GM04504 (cell line): ENCODE results near the gene NARS2.
"Not testable (repeated sequence)": the region's sequence is repeated elsewhere in the genome, so short reads cannot be mapped to it uniquely, and the experiment has no call there.

Experiments used
- DNase-seq: peaks from one replicate; pipeline ENCODE4 v3.0.0-alpha.2; 2012; ENCODE audit warnings: low read depth

The NARS2 gene

DNA sequence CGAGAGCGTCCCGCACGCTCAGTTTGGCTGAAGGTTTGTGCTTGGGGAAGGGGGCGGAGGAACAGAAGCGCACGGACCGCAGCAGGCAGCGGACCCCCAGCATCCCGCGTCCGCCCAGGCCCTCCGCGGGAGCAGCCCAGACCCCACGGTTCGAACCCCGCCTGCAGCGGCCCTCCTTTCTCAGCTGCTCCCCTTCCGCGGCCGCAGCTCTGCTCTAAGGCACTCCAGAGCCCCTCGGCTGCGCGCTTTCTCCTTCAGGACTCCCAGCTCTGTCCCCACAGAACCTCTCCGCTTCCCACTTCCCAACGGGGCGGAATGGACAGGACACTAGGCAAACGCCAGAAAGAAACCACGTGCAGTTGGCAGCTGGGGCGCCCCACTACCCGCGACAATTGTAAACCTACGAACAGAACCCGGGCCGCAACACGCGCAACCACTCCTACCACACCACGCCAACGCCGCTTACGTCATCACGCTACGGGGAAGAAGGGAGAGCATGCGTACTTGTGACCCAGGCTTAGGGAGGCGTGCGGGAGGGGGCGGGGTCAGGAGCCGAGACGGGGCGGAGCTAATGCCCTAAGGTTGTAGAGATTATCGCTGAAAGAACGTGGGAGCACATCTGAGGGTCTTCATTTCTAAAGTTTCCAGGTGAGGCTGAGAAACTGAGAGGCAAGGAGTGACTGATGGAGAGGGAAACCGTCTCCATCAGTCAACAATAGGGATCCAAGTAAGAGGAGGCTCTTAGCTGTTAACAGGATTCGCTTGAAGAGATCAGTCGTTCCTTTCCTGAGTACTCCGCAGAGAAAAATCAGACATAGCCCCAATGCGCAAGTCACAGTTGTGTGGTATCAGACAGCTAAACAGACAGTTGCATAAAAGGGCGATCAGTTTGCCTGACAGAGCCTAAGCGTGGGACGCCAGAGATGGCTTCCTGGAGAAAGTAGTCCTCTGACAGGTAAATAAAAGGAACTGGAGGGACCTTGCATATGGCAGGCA, at the start of gene NARS2:
Gene NARS2 (minus strand): TSS at position 479 of the 996 bp plus-strand sequence. CDS start 376 bp downstream, at position 103.
- peak; percentile 91 for DNase-seq

GRCh38 chr11:78622666-78623065, 48.0 kb upstream of the NARS2 start:
- DNase-seq: no peak

- DNase-seq: no peak
These were observed 45.5 kb upstream of the NARS2 start for GRCh38 chr11:78620159-78620558.

GRCh38 chr11:78615724-78616123, 41.1 kb upstream of the NARS2 start:
- DNase-seq: no peak

DNA sequence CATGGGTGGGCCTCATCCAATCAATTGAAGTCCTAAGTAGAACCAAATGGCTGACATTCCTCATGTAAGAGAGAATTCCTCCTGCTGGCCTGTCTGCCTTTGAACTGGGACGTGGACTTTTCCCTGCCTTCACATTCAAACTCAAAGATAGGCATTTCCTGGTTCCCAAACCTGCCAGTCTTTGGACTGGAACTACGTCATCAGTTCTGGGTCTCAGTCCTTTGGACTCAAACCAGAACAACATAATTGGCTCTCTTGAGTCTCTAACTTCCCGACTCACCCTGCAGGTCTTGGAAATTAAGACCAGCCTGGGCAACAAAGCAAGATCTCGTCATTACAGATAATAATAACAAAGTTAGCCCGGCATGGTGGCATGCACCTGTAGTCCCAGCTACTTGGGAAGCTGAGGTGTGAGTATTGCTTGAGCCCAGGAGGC, 38.7 kb upstream of the NARS2 start:
- no peak for DNase-seq

DNA sequence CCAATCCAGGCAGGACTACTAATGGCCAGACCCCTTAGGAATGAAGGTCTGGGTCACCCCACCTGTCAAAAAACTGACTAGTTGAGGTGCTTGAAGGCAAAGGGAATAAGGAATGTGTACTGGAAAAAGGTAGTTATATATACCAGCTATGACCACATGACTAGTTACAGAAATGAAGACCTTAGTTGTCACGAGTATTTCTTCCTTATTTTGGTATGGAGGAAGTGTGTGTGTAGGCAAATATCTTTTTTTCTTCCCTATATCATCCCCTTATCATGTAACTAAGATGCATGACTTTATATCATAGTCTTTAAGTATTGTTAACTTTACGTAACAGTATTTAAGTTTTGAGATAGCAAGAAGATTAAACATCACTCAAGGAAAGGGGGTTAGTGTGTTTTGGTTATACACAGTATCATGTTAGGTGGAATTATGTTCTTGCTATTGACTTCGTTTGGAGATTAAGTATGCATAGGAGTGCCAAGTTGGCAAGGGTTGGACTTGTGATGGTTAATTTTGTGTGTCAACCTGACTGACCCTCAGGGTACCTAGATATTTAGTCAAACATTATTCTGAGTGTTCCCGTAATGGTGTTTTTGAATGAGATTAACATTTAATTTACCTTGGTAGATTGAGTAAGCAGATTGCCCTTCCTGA, 38.2 kb upstream of the NARS2 start:
- no peak for DNase-seq

GRCh38 chr11:78609321-78609720, 34.7 kb upstream of the NARS2 start:
- not testable (repeated sequence) for DNase-seq

- no peak for DNase-seq
These were observed 33.0 kb upstream of the NARS2 start for GRCh38 chr11:78607696-78608095.

DNA sequence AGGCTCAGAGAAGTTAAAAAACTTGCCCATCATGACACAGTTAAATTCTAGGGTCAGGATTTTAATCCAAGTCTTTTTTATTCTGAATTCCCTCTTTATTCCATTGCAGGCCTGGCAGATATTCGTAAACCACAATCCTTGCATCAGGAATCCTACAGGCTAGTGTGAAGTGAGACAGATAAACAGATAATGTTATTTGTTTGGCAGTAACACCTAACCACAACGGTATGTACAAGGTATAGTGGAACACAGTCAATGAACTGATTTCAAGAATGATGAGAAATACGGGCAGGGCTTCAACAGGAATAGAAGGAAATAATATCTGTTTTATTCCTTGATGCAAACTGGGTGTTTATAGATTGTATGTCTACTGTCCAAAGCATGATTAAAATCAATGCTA, 32.0 kb upstream of the NARS2 start:
- DNase-seq: no peak

DNA sequence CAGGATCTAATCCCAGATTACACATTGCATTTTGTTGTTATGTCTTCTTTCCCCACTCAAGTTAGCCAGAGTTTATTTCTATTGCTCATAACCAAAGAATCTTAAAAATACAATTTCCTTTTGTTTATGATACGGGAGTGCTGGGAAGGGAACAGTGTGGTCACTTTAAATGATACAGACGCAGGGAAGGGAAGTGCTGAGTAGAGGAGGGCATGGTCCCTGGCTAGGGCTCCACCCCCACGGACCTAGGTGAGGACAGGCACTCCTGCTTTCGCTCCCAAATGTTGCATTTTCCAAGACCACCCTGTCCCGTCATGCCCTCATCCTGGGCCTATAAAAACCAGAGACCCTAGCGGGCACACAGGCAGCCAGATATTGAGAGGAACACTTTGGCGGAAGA, 30.6 kb upstream of the NARS2 start:
- no peak for DNase-seq

- no peak for DNase-seq
These were observed 29.1 kb upstream of the NARS2 start for GRCh38 chr11:78603792-78604191.

GRCh38 chr11:78602771-78603170, 28.1 kb upstream of the NARS2 start:
- not testable (repeated sequence) for DNase-seq

DNA sequence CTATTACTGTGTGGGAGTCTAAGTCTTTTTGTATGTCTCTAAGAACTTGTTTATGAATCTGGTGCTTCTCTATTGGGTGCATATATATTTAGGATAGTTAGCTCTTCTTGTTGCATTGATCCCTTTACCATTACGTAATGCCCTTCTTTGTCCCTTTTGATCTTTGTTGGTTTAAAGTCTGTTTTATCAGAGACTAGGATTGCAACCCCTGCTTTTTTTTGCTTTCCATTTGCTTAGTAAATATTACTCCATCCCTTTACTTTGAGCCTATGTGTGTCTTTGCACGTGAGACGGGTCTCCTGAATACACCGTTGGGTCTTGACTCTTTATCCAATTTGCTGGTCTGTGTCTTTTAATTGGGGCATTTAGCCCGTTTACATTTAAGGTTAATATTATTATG, 26.4 kb upstream of the NARS2 start:
- DNase-seq: not testable (repeated sequence)

DNA sequence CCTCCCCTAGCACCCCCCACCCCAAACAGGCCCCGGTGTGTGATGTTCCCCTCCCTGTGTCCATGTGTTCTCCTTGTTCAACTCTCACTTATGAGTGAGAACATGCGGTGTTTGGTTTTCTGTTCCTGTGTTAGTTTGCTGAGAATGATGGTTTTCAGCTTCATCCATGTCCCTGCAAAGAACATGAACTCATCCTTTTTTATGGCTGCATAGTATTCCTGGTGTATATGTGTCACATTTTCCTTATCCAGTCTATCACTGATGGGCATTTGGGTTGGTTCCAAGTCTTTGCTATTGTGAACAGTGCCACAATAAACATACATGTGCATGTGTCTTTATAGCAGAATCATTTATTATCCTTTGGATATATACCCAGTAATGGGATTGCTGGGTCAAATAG, 22.9 kb upstream of the NARS2 start:
- not testable (repeated sequence) for DNase-seq

DNA sequence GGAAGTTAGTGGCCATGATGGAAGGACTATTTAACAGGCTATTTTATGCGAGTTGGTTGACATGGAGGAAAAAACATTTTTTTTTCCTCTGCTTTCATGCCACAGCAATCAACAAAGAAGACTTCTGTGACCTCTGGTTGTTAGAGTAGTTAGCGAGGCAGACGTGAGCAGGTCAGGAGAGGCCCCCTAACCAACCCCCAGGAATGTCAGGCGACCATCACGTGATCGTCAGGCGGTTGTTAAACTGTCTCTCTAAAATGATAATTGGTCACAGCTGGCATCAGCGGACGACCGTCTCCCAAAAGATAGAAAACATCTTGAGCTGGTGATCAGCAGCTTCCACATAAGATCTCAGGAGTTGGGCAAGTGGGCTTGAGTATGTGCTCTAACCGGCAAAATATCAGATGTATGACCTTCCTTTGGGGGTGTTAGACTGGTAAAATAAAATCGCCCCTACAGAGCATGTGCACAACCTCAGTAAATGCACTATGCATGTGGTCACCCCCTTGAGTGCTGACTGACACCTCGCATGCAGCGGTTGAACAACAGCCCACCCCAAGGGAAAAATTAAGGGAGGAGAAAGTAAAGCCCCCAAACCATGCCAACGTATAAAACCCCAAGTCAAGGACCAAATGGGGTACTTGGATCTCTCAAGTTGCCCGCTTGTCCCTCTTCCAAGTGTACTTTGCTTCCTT, 20.9 kb upstream of the NARS2 start:
- peak; percentile 51 for DNase-seq

- DNase-seq: no peak
These were observed 20.1 kb upstream of the NARS2 start for GRCh38 chr11:78594814-78595213.

GRCh38 chr11:78588517-78588916, 13.9 kb upstream of the NARS2 start:
- no peak for DNase-seq

- DNase-seq: no peak
These were observed 12.8 kb upstream of the NARS2 start for GRCh38 chr11:78587446-78587845.

DNA sequence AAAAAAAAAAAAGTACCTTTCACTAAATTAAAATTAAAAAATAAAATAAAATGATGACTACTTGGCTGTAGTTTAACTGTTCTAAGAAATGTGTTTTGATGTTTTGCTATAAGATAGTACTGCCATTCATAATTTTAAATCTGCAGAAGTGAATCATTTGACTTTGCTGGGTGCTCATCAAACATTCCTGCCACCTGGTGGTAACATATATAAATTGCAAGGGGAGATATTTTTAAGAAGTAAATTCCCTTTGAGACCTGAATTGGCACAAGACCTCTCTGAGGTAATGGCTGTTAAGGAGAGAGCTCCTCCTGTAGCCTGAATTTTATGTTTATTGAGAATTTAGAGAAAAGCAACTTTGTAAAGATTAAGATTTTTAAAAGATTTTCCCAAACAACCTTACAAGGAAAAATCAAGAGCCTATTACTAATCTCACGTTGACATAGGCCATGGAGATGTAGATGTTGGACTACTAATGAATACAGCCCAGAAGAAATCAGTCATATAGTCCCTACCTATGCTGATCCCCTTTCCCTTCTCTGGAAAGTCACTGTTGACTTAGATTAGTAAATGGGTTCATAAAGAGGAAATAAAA, 11.9 kb upstream of the NARS2 start:
- DNase-seq: no peak

DNA sequence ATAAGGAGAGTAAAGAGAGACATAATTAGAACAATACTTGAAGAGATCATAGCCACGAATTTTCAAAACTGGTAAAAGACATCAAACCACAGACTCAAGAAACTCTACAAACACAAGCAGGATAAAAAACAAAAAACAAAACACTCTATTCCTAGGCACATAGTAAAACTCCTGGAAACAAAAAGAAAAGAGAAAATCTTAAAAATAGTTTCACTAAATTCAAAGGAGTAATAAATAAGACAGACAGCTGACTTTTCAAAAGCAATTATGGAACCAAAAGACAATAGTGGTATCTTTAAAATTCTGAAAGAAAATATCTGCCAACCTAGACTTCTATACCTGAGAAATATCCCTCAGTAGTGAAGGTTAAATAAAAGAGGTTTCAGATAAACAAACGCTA, 9.2 kb upstream of the NARS2 start:
- no peak for DNase-seq

- DNase-seq: no peak
These were observed 2.8 kb upstream of the NARS2 start for GRCh38 chr11:78577495-78577894.

- DNase-seq: no peak
These were observed 2.0 kb upstream of the NARS2 start for GRCh38 chr11:78576549-78577097.
